ENCODE results near the gene MMRN2.

GRCh38 chr10:86944907-86945306 lies 12.5 kb downstream of the MMRN2 start:
- TF ChIP-seq CTCF (conservative IDR thresholded peaks at IDR 0.05) (no peak), ZFX (IDR thresholded peaks at IDR 0.05) (no peak)
